AG09309 (cell line): ENCODE results near the gene RHEBL1.

Source experiments
- DNase-seq: peaks from one replicate; pipeline ENCODE4 v3.0.0-alpha.2; 2010; ENCODE audit warnings: low read depth
- H3K4me3 ChIP-seq: 2 replicates; pipeline ENCODE4 v1.5.1; 2011; ENCODE audit warnings: mild to moderate bottlenecking, low read depth, low read length, moderate library complexity; ENCODE audit not compliant: control insufficient read depth
- CTCF ChIP-seq: IDR thresholded peaks from 2 replicates; pipeline ENCODE4 v1.5.1; 2011; ENCODE audit warnings: mild to moderate bottlenecking, low read depth, low read length, inconsistent platforms; ENCODE audit not compliant: insufficient read depth, control insufficient read depth; ENCODE audit errors: missing control alignments

The RHEBL1 gene

GRCh38 chr12:49091056-49091835 lies 21.5 kb upstream of the RHEBL1 start:
- no peak for DNase-seq
- no peak for TF ChIP-seq CTCF
- no peak overlapping the region for H3K4me3 ChIP-seq

GRCh38 chr12:49089821-49090773 lies 20.3 kb upstream of the RHEBL1 start:
- no peak for DNase-seq
- H3K4me3 ChIP-seq: peak overlapping the region; percentile 36
- peak; percentile 24 for TF ChIP-seq CTCF

- no peak for TF ChIP-seq CTCF
- no peak for DNase-seq
- no peak overlapping the region for H3K4me3 ChIP-seq
Measured at GRCh38 chr12:49088932-49089330, 19.2 kb upstream of the RHEBL1 start.

GRCh38 chr12:49088150-49088931 lies 18.6 kb upstream of the RHEBL1 start:
- peak; percentile 94 for TF ChIP-seq CTCF
- H3K4me3 ChIP-seq: no peak overlapping the region
- DNase-seq: peak; percentile 65

- DNase-seq: no peak
- no peak for TF ChIP-seq CTCF
- no peak overlapping the region for H3K4me3 ChIP-seq
Measured at GRCh38 chr12:49086116-49086515, 16.3 kb upstream of the RHEBL1 start.

- no peak overlapping the region for H3K4me3 ChIP-seq
- no peak for TF ChIP-seq CTCF
- no peak for DNase-seq
Measured at GRCh38 chr12:49084438-49084837, 14.7 kb upstream of the RHEBL1 start.
